T-helper 17 cell (primary cell): Measurements from ENCODE around the gene RGS9. TPM values are rescaled to one million over a fixed set of nuclear protein-coding genes. Genes with fewer than 3 reads are reported as not detected.
"Not testable (repeated sequence)": the region's sequence is repeated elsewhere in the genome, so short reads cannot be mapped to it uniquely, and the experiment has no call there.

ENCODE experiments used
- ATAC-seq: fragments of 150-1000 bp; cut with Tn5 transposase; 2 replicates; pipeline ENCODE4 v1.10.0; 2021; ENCODE audit warnings: mild to moderate bottlenecking, moderate library complexity
- DNase-seq, 3 donors: peaks; one replicate each; pipeline versions ENCODE4 v3.0.0 to v3.0.0-alpha.2; 2020 to 2021
- H3K9me3 ChIP-seq: one replicate; pipeline ENCODE4 v1.7.0; 2013; ENCODE audit warnings: low read length, mild to moderate bottlenecking; ENCODE audit not compliant: control insufficient read depth, poor library complexity, severe bottlenecking
- H3K27ac Mint-ChIP-seq: one replicate; pipeline ENCODE4 v1.8.0; 2022; ENCODE audit warnings: mild to moderate bottlenecking, moderate library complexity, mixed read lengths
- H3K27me3 Mint-ChIP-seq: one replicate; pipeline ENCODE4 v1.8.0; 2022; ENCODE audit warnings: mixed read lengths
- H3K36me3 Mint-ChIP-seq: one replicate; pipeline ENCODE4 v1.8.0; 2022; ENCODE audit warnings: low read depth, mixed read lengths
- H3K4me1 Mint-ChIP-seq: one replicate; pipeline ENCODE4 v1.8.0; 2022; ENCODE audit warnings: mild to moderate bottlenecking, mixed read lengths
- H3K4me3 Mint-ChIP-seq: one replicate; pipeline ENCODE4 v1.8.0; 2022; ENCODE audit warnings: mild to moderate bottlenecking, moderate library complexity, mixed read lengths
- total RNA-seq, 4 donors: library from RNA in 2 of 4; stranded (reverse) in 2 of 4; gene quantifications; one replicate each; pipeline ENCODE4 v1.2.3 and lab custom pipeline; 2022 to 2026

Gene RGS9
- total RNA-seq, 2 donors from 2014 or later, result 1.7 to 4.2 TPM

DNA sequence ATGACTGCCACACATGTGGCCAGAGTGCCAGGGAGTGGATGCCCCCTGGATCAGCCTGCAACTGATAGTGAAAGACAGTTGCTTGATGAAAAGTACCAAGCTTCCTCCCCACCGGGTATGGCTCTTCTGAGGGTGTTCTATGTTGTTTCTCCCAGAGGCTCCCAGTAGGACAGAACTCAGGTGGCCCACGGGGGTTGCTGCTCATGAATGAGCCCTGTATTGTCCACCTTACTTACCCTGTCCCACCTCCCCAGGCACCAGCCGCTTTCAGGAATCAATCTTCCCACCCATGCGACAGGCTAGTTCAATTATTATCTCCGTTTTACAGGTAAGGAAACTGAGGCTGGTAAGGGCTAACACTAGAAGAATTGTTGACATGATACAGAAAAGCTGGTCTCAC, 34.9 kb upstream of the RGS9 start:
- Mint-ChIP-seq H3K4me3 (no peak overlapping the region), H3K4me1 (peaks cover 10% of the 10 kb centered on the region), H3K27me3 (no peaks in the 10 kb centered on the region), H3K36me3 (no peaks in the 10 kb centered on the region), H3K27ac (no peak overlapping the region)
- ATAC-seq, result no peak
- no peak for DNase-seq
- no peaks in the 10 kb centered on the region for H3K9me3 ChIP-seq

DNA sequence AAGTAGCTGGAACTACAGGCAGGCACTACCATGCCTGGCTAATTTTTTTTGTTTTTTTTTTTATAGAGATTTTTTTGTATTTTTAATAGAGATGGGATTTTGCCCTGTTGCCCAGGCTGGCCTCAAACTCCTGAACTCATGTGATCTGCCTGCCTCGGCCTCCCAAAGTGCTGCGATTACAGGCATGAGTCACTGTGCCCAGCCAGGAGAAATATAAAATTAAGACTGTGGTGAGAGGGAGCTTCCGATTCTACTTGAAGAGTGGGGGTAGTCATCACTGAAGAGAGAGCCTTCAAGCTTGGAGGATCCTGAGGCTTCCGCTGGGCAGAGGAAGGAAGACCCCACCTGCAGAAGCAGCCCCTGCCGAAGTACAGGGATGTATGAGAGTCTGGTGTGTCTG, 34.4 kb upstream of the RGS9 start:
- Mint-ChIP-seq H3K36me3 (no peaks in the 10 kb centered on the region), H3K27ac (no peak overlapping the region), H3K27me3 (peaks cover 2% of the 10 kb centered on the region), H3K4me3 (no peak overlapping the region), H3K4me1 (peaks cover 10% of the 10 kb centered on the region)
- ATAC-seq (no peak), DNase-seq (no peak)
- no peaks in the 10 kb centered on the region for H3K9me3 ChIP-seq

DNA sequence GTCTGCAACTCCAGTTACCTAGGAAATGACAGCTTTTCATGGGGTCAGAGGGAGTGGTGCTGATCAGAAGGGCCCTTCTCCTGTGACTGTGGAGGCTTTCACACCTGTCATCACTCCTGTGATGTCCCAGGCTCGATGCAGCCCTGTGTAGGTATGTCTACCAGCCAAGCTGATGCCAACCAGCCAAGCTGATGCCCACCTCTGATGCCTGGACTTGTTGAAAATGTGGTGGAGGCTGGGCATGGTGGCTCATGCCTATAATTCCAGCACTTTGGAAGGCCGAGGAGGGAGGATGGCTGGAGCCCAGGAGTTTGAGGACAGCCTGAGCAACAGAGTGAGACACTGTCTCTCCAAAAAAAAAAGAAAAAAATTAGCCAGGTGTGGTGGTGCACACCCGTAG, 33.7 kb upstream of the RGS9 start:
- no peak for DNase-seq
- H3K27me3 Mint-ChIP-seq, result peaks cover 7% of the 10 kb centered on the region
- H3K27ac Mint-ChIP-seq, result no peak overlapping the region

GRCh38 chr17:65103896-65104295, 33.3 kb upstream of the RGS9 start:
- no peaks in the 10 kb centered on the region for H3K9me3 ChIP-seq
- Mint-ChIP-seq H3K27me3 (peaks cover 7% of the 10 kb centered on the region), H3K4me3 (no peak overlapping the region), H3K4me1 (peaks cover 10% of the 10 kb centered on the region), H3K36me3 (no peaks in the 10 kb centered on the region), H3K27ac (no peak overlapping the region)
- no peak for DNase-seq
- no peak for ATAC-seq

More for the DNA sequence above, 33.7 kb upstream of the RGS9 start:
- H3K9me3 ChIP-seq, result no peaks in the 10 kb centered on the region
- no peaks in the 10 kb centered on the region for H3K36me3 Mint-ChIP-seq
- ATAC-seq, result no peak
- peaks cover 10% of the 10 kb centered on the region for H3K4me1 Mint-ChIP-seq
- H3K4me3 Mint-ChIP-seq, result no peak overlapping the region

DNA sequence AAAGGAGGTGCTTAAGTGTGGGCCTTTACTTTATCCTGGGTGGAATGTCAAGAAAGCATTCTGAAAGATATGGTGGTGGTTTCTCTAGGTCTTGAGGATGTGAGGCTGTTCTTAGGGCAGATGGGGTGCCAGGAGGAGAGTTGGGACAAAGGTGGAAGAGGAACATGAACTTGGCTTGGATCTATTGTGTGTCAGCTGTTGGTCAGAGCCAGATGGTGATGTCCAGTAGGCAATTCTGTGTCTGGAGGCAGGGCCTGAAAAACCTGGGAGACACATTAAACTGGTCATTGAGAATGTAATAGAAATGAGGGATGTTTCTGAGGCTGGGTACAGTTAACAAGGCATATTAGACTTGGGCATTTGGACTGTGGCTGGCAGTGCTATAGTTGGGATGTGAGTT, 32.6 kb upstream of the RGS9 start:
- H3K36me3 Mint-ChIP-seq, result no peaks in the 10 kb centered on the region
- ATAC-seq (no peak), DNase-seq (no peak)
- H3K27me3 Mint-ChIP-seq, result peaks cover 12% of the 10 kb centered on the region
- no peak overlapping the region for H3K27ac Mint-ChIP-seq
- H3K4me1 Mint-ChIP-seq, result peaks cover 8% of the 10 kb centered on the region
- H3K4me3 Mint-ChIP-seq, result no peak overlapping the region
- H3K9me3 ChIP-seq, result no peaks in the 10 kb centered on the region

- H3K27me3 Mint-ChIP-seq, result peaks cover 14% of the 10 kb centered on the region
- no peak overlapping the region for H3K4me3 Mint-ChIP-seq
- ATAC-seq (no peak), DNase-seq (no peak)
- H3K4me1 Mint-ChIP-seq, result peaks cover 5% of the 10 kb centered on the region
- no peaks in the 10 kb centered on the region for H3K9me3 ChIP-seq
- no peak overlapping the region for H3K27ac Mint-ChIP-seq
- no peaks in the 10 kb centered on the region for H3K36me3 Mint-ChIP-seq
These were observed 32.2 kb upstream of the RGS9 start for GRCh38 chr17:65104973-65105372.

GRCh38 chr17:65108152-65108551, 29.0 kb upstream of the RGS9 start:
- H3K9me3 ChIP-seq, result no peaks in the 10 kb centered on the region
- H3K4me1 Mint-ChIP-seq, result peaks cover 4% of the 10 kb centered on the region
- no peak for DNase-seq
- no peaks in the 10 kb centered on the region for H3K36me3 Mint-ChIP-seq
- ATAC-seq, result no peak
- H3K27me3 Mint-ChIP-seq, result peaks cover 14% of the 10 kb centered on the region
- H3K4me3 Mint-ChIP-seq, result no peak overlapping the region
- H3K27ac Mint-ChIP-seq, result no peak overlapping the region

DNA sequence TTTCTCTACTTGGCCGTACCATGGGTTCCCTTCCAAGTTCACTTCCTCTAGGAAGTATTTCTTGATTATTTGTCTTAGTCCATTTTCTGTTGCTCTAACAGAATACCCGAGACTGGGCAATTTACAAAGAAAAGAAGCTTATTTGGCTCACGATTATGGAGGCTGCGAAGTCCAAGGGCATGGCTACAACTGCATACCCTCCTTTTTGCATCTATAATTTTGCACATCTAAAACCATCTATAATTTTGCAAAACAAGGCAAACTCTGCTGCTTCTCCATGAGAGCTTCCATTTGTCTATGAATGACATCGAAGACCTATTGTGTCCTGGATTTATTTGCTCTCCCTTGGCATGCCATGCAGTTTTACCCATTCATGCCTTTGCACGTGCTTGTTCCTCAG, 27.6 kb upstream of the RGS9 start:
- H3K27ac Mint-ChIP-seq, result no peak overlapping the region
- H3K4me1 Mint-ChIP-seq, result peaks cover 1% of the 10 kb centered on the region
- no peaks in the 10 kb centered on the region for H3K9me3 ChIP-seq
- H3K4me3 Mint-ChIP-seq, result no peak overlapping the region
- ATAC-seq (no peak), DNase-seq (no peak)
- no peaks in the 10 kb centered on the region for H3K36me3 Mint-ChIP-seq
- H3K27me3 Mint-ChIP-seq, result peaks cover 14% of the 10 kb centered on the region

DNA sequence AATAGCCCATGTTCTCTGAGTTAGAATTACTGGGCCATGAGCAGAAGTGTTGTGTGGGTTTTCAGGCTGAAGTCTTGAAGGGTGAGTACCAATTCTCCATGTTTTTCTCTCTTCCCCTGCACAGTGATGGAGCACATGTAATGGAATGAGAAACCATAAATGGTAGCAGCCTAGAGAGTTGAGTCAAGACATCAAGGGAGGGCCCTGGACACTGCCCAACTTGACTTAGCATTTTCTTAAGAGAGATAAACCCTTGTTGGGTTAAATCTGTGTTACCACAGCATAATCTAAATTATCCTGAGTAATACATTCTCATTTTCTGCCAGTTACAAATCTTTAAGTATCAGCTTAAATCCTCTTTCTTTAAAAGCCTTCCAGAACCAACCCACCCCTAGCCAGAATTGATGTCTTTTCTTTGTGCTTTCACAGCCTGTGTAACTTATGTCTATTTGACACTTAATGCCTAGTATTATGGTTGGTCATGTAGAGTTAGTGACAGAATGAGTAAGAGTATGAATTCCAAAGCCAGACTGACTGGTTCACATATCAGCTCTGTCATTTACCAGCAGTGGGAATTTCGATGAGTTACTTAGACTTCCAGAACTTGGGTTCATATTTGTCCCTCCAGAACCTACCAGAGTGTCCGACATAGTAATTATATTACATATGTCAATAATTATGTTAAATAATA, 27.0 kb upstream of the RGS9 start:
- Mint-ChIP-seq H3K27ac (no peak overlapping the region), H3K4me3 (no peak overlapping the region), H3K27me3 (peaks cover 14% of the 10 kb centered on the region), H3K4me1 (no peaks in the 10 kb centered on the region), H3K36me3 (no peaks in the 10 kb centered on the region)
- no peak for ATAC-seq
- no peaks in the 10 kb centered on the region for H3K9me3 ChIP-seq
- DNase-seq, result no peak

DNA sequence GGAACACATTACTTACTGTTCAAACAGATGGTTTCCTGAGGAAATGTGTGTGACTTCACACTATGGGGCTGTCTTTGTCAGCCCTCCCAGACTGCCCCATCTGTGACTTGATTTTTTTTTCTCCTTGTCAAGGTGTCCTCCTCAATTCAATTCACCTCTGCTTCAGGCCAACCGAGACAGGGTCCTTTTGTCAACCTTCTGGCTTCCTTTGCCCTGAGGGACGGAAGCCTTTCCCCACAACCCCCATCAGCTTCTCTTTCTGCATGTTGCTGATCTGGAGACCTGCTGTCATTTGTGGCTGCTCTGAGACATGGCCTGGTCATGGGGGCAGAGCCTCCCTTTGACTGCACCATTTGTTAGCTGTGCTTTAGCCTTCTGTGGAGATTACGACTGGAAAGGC, 21.3 kb upstream of the RGS9 start:
- H3K27me3 Mint-ChIP-seq, result peaks cover 7% of the 10 kb centered on the region
- H3K4me3 Mint-ChIP-seq, result no peak overlapping the region
- no peak for DNase-seq
- H3K36me3 Mint-ChIP-seq, result no peaks in the 10 kb centered on the region
- H3K4me1 Mint-ChIP-seq, result no peaks in the 10 kb centered on the region
- H3K27ac Mint-ChIP-seq, result no peak overlapping the region
- H3K9me3 ChIP-seq, result no peaks in the 10 kb centered on the region
- no peak for ATAC-seq

GRCh38 chr17:65116515-65116914, 20.7 kb upstream of the RGS9 start:
- H3K9me3 ChIP-seq, ATAC-seq, H3K4me1 Mint-ChIP-seq, H3K27me3 Mint-ChIP-seq, H3K4me3 Mint-ChIP-seq, DNase-seq, H3K27ac Mint-ChIP-seq, H3K36me3 Mint-ChIP-seq: not testable (repeated sequence)

- no peak overlapping the region for H3K27ac Mint-ChIP-seq
- no peaks in the 10 kb centered on the region for H3K36me3 Mint-ChIP-seq
- peaks cover 7% of the 10 kb centered on the region for H3K27me3 Mint-ChIP-seq
- no peak for DNase-seq
- no peak overlapping the region for H3K4me3 Mint-ChIP-seq
- H3K9me3 ChIP-seq, result no peaks in the 10 kb centered on the region
- H3K4me1 Mint-ChIP-seq, result peaks cover 8% of the 10 kb centered on the region
- no peak for ATAC-seq
These were observed 19.7 kb upstream of the RGS9 start for GRCh38 chr17:65117384-65118035.

GRCh38 chr17:65121368-65121767, 15.8 kb upstream of the RGS9 start:
- no peak for DNase-seq
- peak overlapping the region; percentile 25 for H3K4me3 Mint-ChIP-seq
- no peaks in the 10 kb centered on the region for H3K9me3 ChIP-seq
- no peak for ATAC-seq
- no peaks in the 10 kb centered on the region for H3K36me3 Mint-ChIP-seq
- H3K27me3 Mint-ChIP-seq, result peaks cover 7% of the 10 kb centered on the region
- H3K27ac Mint-ChIP-seq, result peak overlapping the region; percentile 24
- peaks cover 15% of the 10 kb centered on the region for H3K4me1 Mint-ChIP-seq
